SK-N-SH (cell line): ENCODE data around the gene NKX2-2. TPM values are rescaled to one million over a fixed set of nuclear protein-coding genes. Genes with fewer than 3 reads are reported as not detected.

Experiments used
- CTCF ChIA-PET: fragments of 300-600, 350-600 bp; formaldehyde crosslinking; extraction: SDS; loops from one replicate; lab custom pipeline; 2021; lab: Yijun Ruan, JAX
- POLR2A ChIA-PET: fragments of 350-600 bp; sonication (Branson Sonifier 250); formaldehyde crosslinking; extraction: SDS; loops from one replicate; lab custom pipeline; 2020; ENCODE audit warnings: antibody characterized with exemption, inconsistent platforms; lab: Yijun Ruan, JAX
- DNase-seq: peaks from one replicate; pipeline ENCODE4 v3.0.0; 2012
- H2AFZ ChIP-seq: fragments of 200-600 bp; sonication (generic); 2 replicates; pipeline ENCODE4 v1.8.1; 2016; ENCODE audit warnings: antibody characterized with exemption, mild to moderate bottlenecking, low read depth
- H3F3A ChIP-seq: fragments of 200-600 bp; sonication (generic); replicated peaks from 2 replicates; pipeline ENCODE3; 2016; ENCODE audit warnings: antibody characterized with exemption, mild to moderate bottlenecking; ENCODE audit not compliant: insufficient read depth
- H3K27ac ChIP-seq, 2 experiments: fragments of 200-500 bp in 1 of 2; fragments of 200-600 bp in 1 of 2; sonication (Bioruptor generic) in 1 of 2; sonication (generic), shearing (Covaris generic) in 1 of 2; 2 replicates each; pipeline versions ENCODE4 v1.5.1 to v1.6.1; 2014 to 2016; ENCODE audit warnings: low read depth in 2 of 2, inconsistent platforms in 1 of 2, low read length in 1 of 2, mild to moderate bottlenecking in 1 of 2, mixed read lengths in 1 of 2
- H3K27me3 ChIP-seq: fragments of 200-600 bp; sonication (generic), shearing (Covaris generic); 2 replicates; pipeline ENCODE4 v1.6.1; 2016; ENCODE audit warnings: mixed run types; ENCODE audit not compliant: insufficient read depth
- H3K36me3 ChIP-seq, 2 experiments: fragments of 200-500 bp in 1 of 2; fragments of 200-600 bp in 1 of 2; sonication (Bioruptor generic) in 1 of 2; sonication (generic) in 1 of 2; replicated peaks in 1 of 2; 2 replicates each; pipeline versions ENCODE3 to v1.5.1; 2014 to 2016; ENCODE audit warnings: low read length in 1 of 2, mild to moderate bottlenecking in 1 of 2; ENCODE audit not compliant: insufficient read depth in 2 of 2, control insufficient read depth in 1 of 2
- H3K4me1 ChIP-seq, 2 experiments: fragments of 200-500 bp in 1 of 2; fragments of 200-600 bp in 1 of 2; sonication (Bioruptor generic) in 1 of 2; sonication (generic), shearing (Covaris generic) in 1 of 2; 2 replicates each; pipeline versions ENCODE4 v1.5.1 to v1.6.1; 2014 to 2016; ENCODE audit warnings: low read depth in 1 of 2, low read length in 1 of 2, mixed run types in 1 of 2; ENCODE audit not compliant: insufficient read depth in 2 of 2, control insufficient read depth in 1 of 2
- H3K4me2 ChIP-seq: fragments of 200-600 bp; sonication (generic), shearing (Covaris generic); 2 replicates; pipeline ENCODE4 v1.6.1; 2017; ENCODE audit warnings: mixed run types
- H3K4me3 ChIP-seq, 2 experiments: fragments of 200-500 bp in 1 of 2; fragments of 200-600 bp in 1 of 2; sonication (Bioruptor generic) in 1 of 2; sonication (generic), shearing (Covaris generic) in 1 of 2; 2 replicates each; pipeline versions ENCODE4 v1.5.1 to v1.8.1; 2014 to 2016; ENCODE audit warnings: low read depth in 2 of 2, inconsistent platforms in 1 of 2, low read length in 1 of 2, mild to moderate bottlenecking in 1 of 2, mixed read lengths in 1 of 2, moderate library complexity in 1 of 2
- H3K79me2 ChIP-seq: fragments of 200-600 bp; sonication (generic); 2 replicates; pipeline ENCODE4 v1.8.1; 2017; ENCODE audit warnings: mild to moderate bottlenecking; ENCODE audit not compliant: insufficient read depth
- H3K9ac ChIP-seq: fragments of 200-600 bp; sonication (generic); 2 replicates; pipeline ENCODE4 v1.6.1; 2017; ENCODE audit warnings: mixed run types
- H3K9me2 ChIP-seq: fragments of 200-600 bp; sonication (generic); 2 replicates; pipeline ENCODE4 v1.6.1; 2017; ENCODE audit warnings: mixed run types
- H3K9me3 ChIP-seq: fragments of 200-600 bp; sonication (generic); 2 replicates; pipeline ENCODE4 v1.6.1; 2017; ENCODE audit warnings: mixed run types, mild to moderate bottlenecking, moderate library complexity
- H4K20me1 ChIP-seq: fragments of 200-600 bp; sonication (generic); 2 replicates; pipeline ENCODE4 v1.6.1; 2017; ENCODE audit warnings: mild to moderate bottlenecking, mixed run types; ENCODE audit not compliant: insufficient read depth
- CHD2 ChIP-seq: fragments of 150-350 bp; IDR thresholded peaks from 2 replicates; pipeline ENCODE4 v1.6.1; 2018; ENCODE audit warnings: low read length; ENCODE audit not compliant: partially characterized antibody
- ELF1 ChIP-seq: IDR thresholded peaks from 2 replicates; pipeline ENCODE4 v1.4.0; 2012
- EP300 ChIP-seq, 2 experiments: IDR thresholded peaks; 2 replicates each; pipeline versions ENCODE4 v1.4.0 to v1.6.1; 2012; ENCODE audit warnings: borderline replicate concordance in 1 of 2, low read depth in 1 of 2, low read length in 1 of 2
- FOSL2 ChIP-seq: IDR thresholded peaks from 2 replicates; pipeline ENCODE4 v1.4.0; 2012; ENCODE audit warnings: low read depth, mild to moderate bottlenecking, moderate library complexity, borderline replicate concordance
- FOXM1 ChIP-seq: IDR thresholded peaks from 2 replicates; pipeline ENCODE4 v1.4.0; 2012; ENCODE audit warnings: low read depth, mild to moderate bottlenecking
- JUND ChIP-seq: IDR thresholded peaks from 2 replicates; pipeline ENCODE4 v1.4.0; 2012
- MXI1 ChIP-seq: IDR thresholded peaks from 2 replicates; pipeline ENCODE4 v1.6.1; 2012; ENCODE audit warnings: mild to moderate bottlenecking, low read depth, low read length, improper control_type of control experiment
- NRF1 ChIP-seq: IDR thresholded peaks from 2 replicates; pipeline ENCODE4 v1.6.1; 2012; ENCODE audit warnings: low read depth, mild to moderate bottlenecking, low read length
- REST ChIP-seq: IDR thresholded peaks from 2 replicates; pipeline ENCODE4 v1.6.1; 2012; ENCODE audit warnings: mild to moderate bottlenecking, low read depth, low read length, moderate library complexity
- SMC3 ChIP-seq: IDR thresholded peaks from 2 replicates; pipeline ENCODE4 v1.6.1; 2012; ENCODE audit warnings: low read depth, low read length, improper control_type of control experiment
- TCF12 ChIP-seq: IDR thresholded peaks from 2 replicates; pipeline ENCODE4 v1.4.0; 2012
- ZBTB33 ChIP-seq: IDR thresholded peaks from 2 replicates; pipeline ENCODE4 v1.4.0; 2012; ENCODE audit warnings: low read depth, borderline replicate concordance
- WGBS: methylation state at CpG from one replicate; pipeline ENCODE4 v1.1.6; 2017; ENCODE audit warnings: low lambda C conversion rate; 5-methylcytosine and 5-hydroxymethylcytosine counted together
- polyA plus RNA-seq, 3 experiments: library from polyadenylated mRNA; depleted of rRNA; stranded (reverse); fragments of >200 nt; gene quantifications; 2 replicates each; pipeline ENCODE4 v1.2.3, GENCODE V29; 2012
- TF ChIP-seq, protein P1 (sequence below): IDR thresholded peaks from 2 replicates; pipeline ENCODE4 v1.4.0; 2012; ENCODE audit warnings: low read depth, borderline replicate concordance
- TF ChIP-seq, protein P2 (sequence below): IDR thresholded peaks from 2 replicates; pipeline ENCODE4 v1.4.0; 2012; ENCODE audit warnings: low read depth

Gene NKX2-2
- polyA plus RNA-seq, 1 of the 3 experiments (the other 2 are of a cell fraction): not detected

GRCh38 chr20:21557241-21558020 lies 43.6 kb upstream of the NKX2-2 start:
- Histone ChIP-seq H3K36me3 (no peaks in the 10 kb centered on the region), H3K79me2 (no peaks in the 10 kb centered on the region)
- CTCF ChIA-PET: interaction anchor here (1.0 to 2.7 kb wide), 3 partner anchors 12 to 322 kb away, joined by 4 to 13 read pairs (median 4); no protein-coding TSS in a partner anchor
- POLR2A ChIA-PET: no interaction called here
- TF ChIP-seq FOSL2 (no peak), JUND (no peak), CHD2 (no peak), ELF1 (no peak), NRF1 (no peak), MXI1 (no peak), ZBTB33 (no peak), FOXM1 (no peak), SMC3 (no peak), REST (no peak), EP300 (IDR thresholded peaks at IDR 0.05; ENCODE audit: borderline replicate concordance in 1 of 2, low read depth in 1 of 2, low read length in 1 of 2) (no peak), TCF12 (no peak)
- TF ChIP-seq, protein P1, sequence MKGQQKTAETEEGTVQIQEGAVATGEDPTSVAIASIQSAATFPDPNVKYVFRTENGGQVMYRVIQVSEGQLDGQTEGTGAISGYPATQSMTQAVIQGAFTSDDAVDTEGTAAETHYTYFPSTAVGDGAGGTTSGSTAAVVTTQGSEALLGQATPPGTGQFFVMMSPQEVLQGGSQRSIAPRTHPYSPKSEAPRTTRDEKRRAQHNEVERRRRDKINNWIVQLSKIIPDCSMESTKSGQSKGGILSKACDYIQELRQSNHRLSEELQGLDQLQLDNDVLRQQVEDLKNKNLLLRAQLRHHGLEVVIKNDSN: no peak
- TF ChIP-seq, protein P2, sequence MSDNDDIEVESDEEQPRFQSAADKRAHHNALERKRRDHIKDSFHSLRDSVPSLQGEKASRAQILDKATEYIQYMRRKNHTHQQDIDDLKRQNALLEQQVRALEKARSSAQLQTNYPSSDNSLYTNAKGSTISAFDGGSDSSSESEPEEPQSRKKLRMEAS: no peak
- TF ChIP-seq, all 33 proteins: peak for 0
- H3K27me3 ChIP-seq: peaks cover 33% of the 10 kb centered on the region; the same call in 1 of the 2 replicates
- no peaks in the 10 kb centered on the region for H3F3A ChIP-seq
- H3K9me3 ChIP-seq: no peaks in the 10 kb centered on the region
- H3K4me2 ChIP-seq: no peak overlapping the region
- no peak overlapping the region for H3K27ac ChIP-seq
- H3K9ac ChIP-seq: no peak overlapping the region
- 11% methylated on average over 11 of the region's 20 CpGs for WGBS
- H3K9me2 ChIP-seq: no peaks in the 10 kb centered on the region
- H2AFZ ChIP-seq: no peak overlapping the region
- H4K20me1 ChIP-seq: no peaks in the 10 kb centered on the region
- H3K4me1 ChIP-seq: no peaks in the 10 kb centered on the region
- no peak overlapping the region for H3K4me3 ChIP-seq
- DNase-seq: no peak
